ENCODE measurements around the gene SYF2.

SYF2 gene

GRCh38 chr1:25220666-25221065 is 11.6 kb downstream of the SYF2 start (continued):
- no peak for TF ChIP-seq ZBTB11 (tag by site-specific recombination; conservative IDR thresholded peaks at IDR 0.05; ENCODE audit: low read depth)
- TF ChIP-seq ZNF302 (tag by site-specific recombination; IDR thresholded peaks at IDR 0.05; ENCODE audit: low read depth) = no peak
- no peak for TF ChIP-seq ZNF544 (tag by site-specific recombination; IDR thresholded peaks at IDR 0.05)
- TF ChIP-seq ZNF239 (tag by site-specific recombination; IDR thresholded peaks at IDR 0.05) = no peak
- no peak for TF ChIP-seq PRDM4 (tag by site-specific recombination; IDR thresholded peaks at IDR 0.05)

GRCh38 chr1:25219661-25220251 is 12.5 kb downstream of the SYF2 start:
- Histone ChIP-seq H3K4me1 (ENCODE audit: control insufficient read depth, insufficient read depth, low read length) (no peaks in the 10 kb centered on the region), H3K4me3 (ENCODE audit: low read depth, low read length) (no peak overlapping the region), H3K27ac (ENCODE audit: extremely low read depth, low read depth, low read length) (no peak overlapping the region), H3K9me3 (ENCODE audit: control insufficient read depth, insufficient read depth, low read depth, low read length) (no peaks in the 10 kb centered on the region), H3K36me3 (ENCODE audit: control insufficient read depth in 2 of 2, insufficient read depth in 1 of 2, low read length in 2 of 2) (peaks cover 44 to 58% of the 10 kb centered on the region in 2 experiments)
- ChIA-PET POLR2A (interaction anchor here (0.9 to 1.0 kb wide), 2 partner anchors 13 to 20 kb away, joined by 3 to 5 read pairs; partner anchors contain the start of gene SYF2), CTCF (interaction anchor here (3.4 kb wide), 1 partner anchor 15 kb away, joined by 17 read pairs; no protein-coding TSS in a partner anchor)
- TF ChIP-seq ZFHX2 (tag by site-specific recombination; conservative IDR thresholded peaks at IDR 0.05) (no peak), ZFP3 (tag by site-specific recombination; IDR thresholded peaks at IDR 0.05; ENCODE audit: low read depth) (no peak), ZNF292 (tag by site-specific recombination; IDR thresholded peaks at IDR 0.05; ENCODE audit: borderline replicate concordance, low read depth) (no peak), PRDM10 (tag by site-specific recombination; IDR thresholded peaks at IDR 0.05) (no peak), ZNF707 (tag by site-specific recombination; IDR thresholded peaks at IDR 0.05) (no peak), KLF9 (tag by site-specific recombination; IDR thresholded peaks at IDR 0.05; ENCODE audit: low read depth) (no peak), ZBTB11 (tag by site-specific recombination; conservative IDR thresholded peaks at IDR 0.05; ENCODE audit: low read depth) (no peak), ZNF354C (tag by site-specific recombination; IDR thresholded peaks at IDR 0.05; ENCODE audit: borderline replicate concordance, low read depth) (no peak), ZNF223 (tag by site-specific recombination; IDR thresholded peaks at IDR 0.05) (no peak), YY2 (tag by site-specific recombination; IDR thresholded peaks at IDR 0.05) (no peak), ZNF626 (tag by site-specific recombination; IDR thresholded peaks at IDR 0.05) (no peak), PBX3 (CRISPR knock-in tag; IDR thresholded peaks at IDR 0.05) (no peak), ZNF26 (tag by site-specific recombination; IDR thresholded peaks at IDR 0.05) (no peak), ZNF701 (tag by site-specific recombination; IDR thresholded peaks at IDR 0.05) (no peak), PRDM1 (tag by site-specific recombination; IDR thresholded peaks at IDR 0.05) (no peak), ZNF791 (tag by site-specific recombination; IDR thresholded peaks at IDR 0.05) (no peak)

Measured in HEK293 (cell line).